ENCODE results near the gene TENT4A.

GRCh38 chr5:6748142-6748541, 34.9 kb downstream of the TENT4A start:
- TF ChIP-seq CTCF (IDR thresholded peaks at IDR 0.05; ENCODE audit: low read depth, low read length) = no peak
- TF ChIP-seq EZH2phosphoT487 (IDR thresholded peaks at IDR 0.05; ENCODE audit: low read depth) = no peak
